ENCODE results near the gene INPP5A.
"Not testable (repeated sequence)": the region's sequence is repeated elsewhere in the genome, so short reads cannot be mapped to it uniquely, and the experiment has no call there.

Gene INPP5A

GRCh38 chr10:132792796-132793195 lies 255.2 kb downstream of the INPP5A start:
- in situ Hi-C loops (cut with HindIII; ENCODE audit: low pct_ligation_motif_present, low sequenced_read_pairs) = no loop called here
- peaks cover 31% of the 10 kb centered on the region for H3K27me3 ChIP-seq (replicated peaks)

GRCh38 chr10:132793213-132793612 lies 255.6 kb downstream of the INPP5A start:
- no peak for TF ChIP-seq CTCF (IDR thresholded peaks at IDR 0.05; ENCODE audit: low read depth, low read length, missing control alignments)
- Histone ChIP-seq H3K27me3 (replicated peaks) (peaks cover 27% of the 10 kb centered on the region), H3K4me3 (ENCODE audit: low read depth, low read length) (no peak overlapping the region), H3K27ac (no peak overlapping the region), H3K36me3 (replicated peaks) (no peaks in the 10 kb centered on the region)
- no peak for DNase-seq
- in situ Hi-C loops (cut with HindIII; ENCODE audit: low pct_ligation_motif_present, low sequenced_read_pairs) = no loop called here

More at GRCh38 chr10:132792796-132793195, 255.2 kb downstream of the INPP5A start:
- Histone ChIP-seq H3K36me3 (replicated peaks) (no peaks in the 10 kb centered on the region), H3K4me3 (ENCODE audit: low read depth, low read length) (no peak overlapping the region), H3K27ac (no peak overlapping the region)
- no peak for TF ChIP-seq CTCF (IDR thresholded peaks at IDR 0.05; ENCODE audit: low read depth, low read length, missing control alignments)
- DNase-seq = no peak

- no peak for DNase-seq
- no peaks in the 10 kb centered on the region for H3K36me3 ChIP-seq (replicated peaks)
- no peak for TF ChIP-seq CTCF (IDR thresholded peaks at IDR 0.05; ENCODE audit: low read depth, low read length, missing control alignments)
- no peak overlapping the region for H3K27ac ChIP-seq
- H3K27me3 ChIP-seq (replicated peaks) = peaks cover 17% of the 10 kb centered on the region
- in situ Hi-C loops (cut with HindIII; ENCODE audit: low pct_ligation_motif_present, low sequenced_read_pairs) = no loop called here
- H3K4me3 ChIP-seq (ENCODE audit: low read depth, low read length) = no peak overlapping the region
Measured at GRCh38 chr10:132793871-132794849, 256.6 kb downstream of the INPP5A start.

GRCh38 chr10:132796846-132797245 lies 259.3 kb downstream of the INPP5A start:
- Histone ChIP-seq H3K4me3 (ENCODE audit: low read depth, low read length) (no peak overlapping the region), H3K36me3 (replicated peaks) (no peaks in the 10 kb centered on the region), H3K27me3 (replicated peaks) (no peaks in the 10 kb centered on the region), H3K27ac (no peak overlapping the region)
- no peak for DNase-seq
- no peak for TF ChIP-seq CTCF (IDR thresholded peaks at IDR 0.05; ENCODE audit: low read depth, low read length, missing control alignments)
- in situ Hi-C loops (cut with HindIII; ENCODE audit: low pct_ligation_motif_present, low sequenced_read_pairs) = no loop called here

GRCh38 chr10:132797986-132798385 lies 260.4 kb downstream of the INPP5A start:
- in situ Hi-C loops (cut with HindIII; ENCODE audit: low pct_ligation_motif_present, low sequenced_read_pairs); H3K36me3 ChIP-seq (replicated peaks); H3K27ac ChIP-seq; H3K27me3 ChIP-seq (replicated peaks); DNase-seq; H3K4me3 ChIP-seq (ENCODE audit: low read depth, low read length): not testable (repeated sequence)

GRCh38 chr10:132798403-132798802 lies 260.8 kb downstream of the INPP5A start:
- Histone ChIP-seq H3K27ac (no peak overlapping the region), H3K36me3 (replicated peaks) (no peaks in the 10 kb centered on the region), H3K4me3 (ENCODE audit: low read depth, low read length) (no peak overlapping the region), H3K27me3 (replicated peaks) (no peaks in the 10 kb centered on the region)
- TF ChIP-seq CTCF (IDR thresholded peaks at IDR 0.05; ENCODE audit: low read depth, low read length, missing control alignments) = no peak
- in situ Hi-C loops (cut with HindIII; ENCODE audit: low pct_ligation_motif_present, low sequenced_read_pairs) = no loop called here
- DNase-seq = no peak
